ENCODE measurements around the gene FGF18. TPM values are rescaled to one million over a fixed set of nuclear protein-coding genes. Genes with fewer than 3 reads are reported as not detected.

FGF18 gene
- total RNA-seq, 5 donors from 2014 or later (not counting 1 experiment from before 2014, with no cell fraction given) = 0.16 to 0.58 (median 0.21) TPM; not detected in 1

- 83% methylated on average over 1 of the region's 4 CpGs for WGBS (ENCODE audit: insufficient coverage)
- Mint-ChIP-seq H3K27ac (no peak overlapping the region), H3K9me3 (no peaks in the 10 kb centered on the region), H3K27me3 (no peaks in the 10 kb centered on the region), H3K36me3 (no peaks in the 10 kb centered on the region), H3K4me3 (no peak overlapping the region), H3K4me1 (no peaks in the 10 kb centered on the region)
- Histone ChIP-seq H3K9me3 (no peaks in the 10 kb centered on the region), H3K4me1 (ENCODE audit: control insufficient read depth in 1 of 2, extremely low read depth in 1 of 2, insufficient read depth in 2 of 2, low read length in 2 of 2) (no peaks in the 10 kb centered on the region), H3K27me3 (replicated peaks in 1 of 2; ENCODE audit: control insufficient read depth in 2 of 2, extremely low read depth in 1 of 2, insufficient read depth in 2 of 2, low read length in 1 of 2) (peaks cover 0 to 9% of the 10 kb centered on the region in 2 experiments), H3K36me3 (ENCODE audit: control insufficient read depth in 2 of 2, extremely low read depth in 1 of 2, insufficient read depth in 1 of 2, low read length in 1 of 2) (no peaks in the 10 kb centered on the region), H3K4me3 (ENCODE audit: control insufficient read depth in 1 of 2, extremely low read depth in 1 of 2, low read length in 1 of 2) (no peak overlapping the region), H3K27ac (ENCODE audit: low read length) (no peak overlapping the region)
- DNase-seq (no peak), ATAC-seq (replicated peaks in 1 of 4) (no peak)
- ChIA-PET POLR2A (no interaction called here), CTCF (interaction anchor here in 1 of 2 donors (0.6 kb wide), 1 partner anchor 49 kb away, joined by 5 read pairs; no protein-coding TSS in a partner anchor)
Observed at GRCh38 chr5:171429543-171429910, 10.1 kb downstream of the FGF18 start.

- no peaks in the 10 kb centered on the region for H3K4me1 Mint-ChIP-seq
Observed at GRCh38 chr5:171431251-171431777, 11.9 kb downstream of the FGF18 start.

GRCh38 chr5:171432076-171432475, 12.6 kb downstream of the FGF18 start:
- ATAC-seq (replicated peaks in 1 of 4) = no peak

More at GRCh38 chr5:171431251-171431777, 11.9 kb downstream of the FGF18 start:
- WGBS (ENCODE audit: insufficient coverage) = 87% methylated on average over 6 of the region's 7 CpGs
- no peak for DNase-seq
- Histone ChIP-seq H3K9me3 (no peaks in the 10 kb centered on the region), H3K27me3 (replicated peaks in 1 of 2; ENCODE audit: control insufficient read depth in 2 of 2, extremely low read depth in 1 of 2, insufficient read depth in 2 of 2, low read length in 1 of 2) (peaks cover 0 to 9% of the 10 kb centered on the region in 2 experiments), H3K27ac (ENCODE audit: low read length) (no peak overlapping the region), H3K4me3 (ENCODE audit: control insufficient read depth in 1 of 2, extremely low read depth in 1 of 2, low read length in 1 of 2) (no peak overlapping the region), H3K36me3 (ENCODE audit: control insufficient read depth in 2 of 2, extremely low read depth in 1 of 2, insufficient read depth in 1 of 2, low read length in 1 of 2) (peaks cover 0 to 4% of the 10 kb centered on the region in 2 donors), H3K4me1 (ENCODE audit: control insufficient read depth in 1 of 2, extremely low read depth in 1 of 2, insufficient read depth in 2 of 2, low read length in 2 of 2) (no peaks in the 10 kb centered on the region)
- ChIA-PET POLR2A (interaction anchor here in 1 of 2 donors (0.5 kb wide), 1 partner anchor 751 kb away, joined by 4 read pairs; no protein-coding TSS in a partner anchor), CTCF (interaction anchor here in 1 of 2 donors (0.7 kb wide), 2 partner anchors 50 to 1048 kb away, joined by 3 to 7 read pairs; no protein-coding TSS in a partner anchor)
- no peak for ATAC-seq (replicated peaks in 1 of 4)
- no peak overlapping the region for H3K27ac Mint-ChIP-seq
- H3K27me3 Mint-ChIP-seq = no peaks in the 10 kb centered on the region
- H3K4me3 Mint-ChIP-seq = no peak overlapping the region
- no peaks in the 10 kb centered on the region for H3K36me3 Mint-ChIP-seq
- no peaks in the 10 kb centered on the region for H3K9me3 Mint-ChIP-seq

GRCh38 chr5:171432583-171433351, 13.3 kb downstream of the FGF18 start:
- POLR2A ChIA-PET = no interaction called here
- Histone ChIP-seq H3K4me3 (ENCODE audit: control insufficient read depth in 1 of 2, extremely low read depth in 1 of 2, low read length in 1 of 2) (no peak overlapping the region), H3K27ac (ENCODE audit: low read length) (no peak overlapping the region), H3K36me3 (ENCODE audit: control insufficient read depth in 2 of 2, extremely low read depth in 1 of 2, insufficient read depth in 1 of 2, low read length in 1 of 2) (peaks cover 0 to 4% of the 10 kb centered on the region in 2 donors), H3K4me1 (ENCODE audit: control insufficient read depth in 1 of 2, extremely low read depth in 1 of 2, insufficient read depth in 2 of 2, low read length in 2 of 2) (no peaks in the 10 kb centered on the region), H3K27me3 (replicated peaks in 1 of 2; ENCODE audit: control insufficient read depth in 2 of 2, extremely low read depth in 1 of 2, insufficient read depth in 2 of 2, low read length in 1 of 2) (peaks cover 0 to 8% of the 10 kb centered on the region in 2 experiments), H3K9me3 (no peaks in the 10 kb centered on the region)
- ATAC-seq (replicated peaks in 1 of 4) (no peak), DNase-seq (no peak)
- H3K27ac Mint-ChIP-seq = no peak overlapping the region
- CTCF ChIA-PET = no interaction called here
- H3K36me3 Mint-ChIP-seq = no peaks in the 10 kb centered on the region
- no peaks in the 10 kb centered on the region for H3K27me3 Mint-ChIP-seq
- H3K4me3 Mint-ChIP-seq = no peak overlapping the region
- no peaks in the 10 kb centered on the region for H3K4me1 Mint-ChIP-seq
- H3K9me3 Mint-ChIP-seq = no peaks in the 10 kb centered on the region
- 84% methylated on average over 8 of the region's 16 CpGs for WGBS (ENCODE audit: insufficient coverage)

More at GRCh38 chr5:171432076-171432475, 12.6 kb downstream of the FGF18 start:
- Mint-ChIP-seq H3K9me3 (no peaks in the 10 kb centered on the region), H3K4me1 (no peaks in the 10 kb centered on the region), H3K4me3 (no peak overlapping the region), H3K27me3 (no peaks in the 10 kb centered on the region), H3K36me3 (no peaks in the 10 kb centered on the region), H3K27ac (no peak overlapping the region)
- Histone ChIP-seq H3K27ac (ENCODE audit: low read length) (no peak overlapping the region), H3K9me3 (no peaks in the 10 kb centered on the region), H3K27me3 (replicated peaks in 1 of 2; ENCODE audit: control insufficient read depth in 2 of 2, extremely low read depth in 1 of 2, insufficient read depth in 2 of 2, low read length in 1 of 2) (peaks cover 0 to 9% of the 10 kb centered on the region in 2 experiments), H3K4me3 (ENCODE audit: control insufficient read depth in 1 of 2, extremely low read depth in 1 of 2, low read length in 1 of 2) (no peak overlapping the region), H3K36me3 (ENCODE audit: control insufficient read depth in 2 of 2, extremely low read depth in 1 of 2, insufficient read depth in 1 of 2, low read length in 1 of 2) (peaks cover 0 to 4% of the 10 kb centered on the region in 2 donors), H3K4me1 (ENCODE audit: control insufficient read depth in 1 of 2, extremely low read depth in 1 of 2, insufficient read depth in 2 of 2, low read length in 2 of 2) (no peaks in the 10 kb centered on the region)
- WGBS (ENCODE audit: insufficient coverage) = 85% methylated on average over 4 of the region's 8 CpGs
- ChIA-PET POLR2A (no interaction called here), CTCF (no interaction called here)
- DNase-seq = no peak

GRCh38 chr5:171433352-171433698, 13.9 kb downstream of the FGF18 start:
- POLR2A ChIA-PET = no interaction called here
- Mint-ChIP-seq H3K4me1 (no peaks in the 10 kb centered on the region), H3K36me3 (no peaks in the 10 kb centered on the region), H3K27ac (no peak overlapping the region), H3K9me3 (no peaks in the 10 kb centered on the region), H3K27me3 (no peaks in the 10 kb centered on the region), H3K4me3 (no peak overlapping the region)
- WGBS (ENCODE audit: insufficient coverage) = 58% methylated on average over 6 of the region's 6 CpGs
- CTCF ChIA-PET = no interaction called here
- no peaks in the 10 kb centered on the region for H3K9me3 ChIP-seq
- DNase-seq = no peak
- H3K36me3 ChIP-seq (ENCODE audit: control insufficient read depth in 2 of 2, extremely low read depth in 1 of 2, insufficient read depth in 1 of 2, low read length in 1 of 2) = peaks cover 0 to 4% of the 10 kb centered on the region in 2 donors
- ATAC-seq (replicated peaks in 1 of 4) = no peak
- H3K4me3 ChIP-seq (ENCODE audit: control insufficient read depth in 1 of 2, extremely low read depth in 1 of 2, low read length in 1 of 2) = no peak overlapping the region
- H3K27ac ChIP-seq (ENCODE audit: low read length) = no peak overlapping the region
- peaks cover 0 to 3% of the 10 kb centered on the region in 2 experiments for H3K27me3 ChIP-seq (replicated peaks in 1 of 2; ENCODE audit: control insufficient read depth in 2 of 2, extremely low read depth in 1 of 2, insufficient read depth in 2 of 2, low read length in 1 of 2)
- H3K4me1 ChIP-seq (ENCODE audit: control insufficient read depth in 1 of 2, extremely low read depth in 1 of 2, insufficient read depth in 2 of 2, low read length in 2 of 2) = no peaks in the 10 kb centered on the region

- Histone ChIP-seq H3K36me3 (ENCODE audit: control insufficient read depth in 2 of 2, extremely low read depth in 1 of 2, insufficient read depth in 1 of 2, low read length in 1 of 2) (peaks cover 0 to 4% of the 10 kb centered on the region in 2 donors), H3K27me3 (replicated peaks in 1 of 2; ENCODE audit: control insufficient read depth in 2 of 2, extremely low read depth in 1 of 2, insufficient read depth in 2 of 2, low read length in 1 of 2) (no peaks in the 10 kb centered on the region), H3K4me3 (ENCODE audit: control insufficient read depth in 1 of 2, extremely low read depth in 1 of 2, low read length in 1 of 2) (no peak overlapping the region), H3K27ac (ENCODE audit: low read length) (no peak overlapping the region), H3K4me1 (ENCODE audit: control insufficient read depth in 1 of 2, extremely low read depth in 1 of 2, insufficient read depth in 2 of 2, low read length in 2 of 2) (no peaks in the 10 kb centered on the region), H3K9me3 (no peaks in the 10 kb centered on the region)
- Mint-ChIP-seq H3K27me3 (no peaks in the 10 kb centered on the region), H3K4me1 (no peaks in the 10 kb centered on the region), H3K9me3 (no peaks in the 10 kb centered on the region), H3K36me3 (no peaks in the 10 kb centered on the region), H3K4me3 (no peak overlapping the region), H3K27ac (no peak overlapping the region)
- no peak for ATAC-seq (replicated peaks in 1 of 4)
- ChIA-PET POLR2A (no interaction called here), CTCF (interaction anchor here in 1 of 2 donors (0.6 kb wide), 1 partner anchor 1410 kb away, joined by 3 read pairs; no protein-coding TSS in a partner anchor)
- DNase-seq = no peak
- 91% methylated on average over 5 of the region's 5 CpGs for WGBS (ENCODE audit: insufficient coverage)
Observed at GRCh38 chr5:171433982-171434676, 14.7 kb downstream of the FGF18 start.
